GM19452 (cell line): ENCODE measurements around the gene MRPL21.

ENCODE experiments used
- ATAC-seq: cut with Tn5 transposase; IDR thresholded peaks from one replicate; pipeline ENCODE4 v1.9.1; 2021; ENCODE audit not compliant: unreplicated experiment

The MRPL21 gene

DNA sequence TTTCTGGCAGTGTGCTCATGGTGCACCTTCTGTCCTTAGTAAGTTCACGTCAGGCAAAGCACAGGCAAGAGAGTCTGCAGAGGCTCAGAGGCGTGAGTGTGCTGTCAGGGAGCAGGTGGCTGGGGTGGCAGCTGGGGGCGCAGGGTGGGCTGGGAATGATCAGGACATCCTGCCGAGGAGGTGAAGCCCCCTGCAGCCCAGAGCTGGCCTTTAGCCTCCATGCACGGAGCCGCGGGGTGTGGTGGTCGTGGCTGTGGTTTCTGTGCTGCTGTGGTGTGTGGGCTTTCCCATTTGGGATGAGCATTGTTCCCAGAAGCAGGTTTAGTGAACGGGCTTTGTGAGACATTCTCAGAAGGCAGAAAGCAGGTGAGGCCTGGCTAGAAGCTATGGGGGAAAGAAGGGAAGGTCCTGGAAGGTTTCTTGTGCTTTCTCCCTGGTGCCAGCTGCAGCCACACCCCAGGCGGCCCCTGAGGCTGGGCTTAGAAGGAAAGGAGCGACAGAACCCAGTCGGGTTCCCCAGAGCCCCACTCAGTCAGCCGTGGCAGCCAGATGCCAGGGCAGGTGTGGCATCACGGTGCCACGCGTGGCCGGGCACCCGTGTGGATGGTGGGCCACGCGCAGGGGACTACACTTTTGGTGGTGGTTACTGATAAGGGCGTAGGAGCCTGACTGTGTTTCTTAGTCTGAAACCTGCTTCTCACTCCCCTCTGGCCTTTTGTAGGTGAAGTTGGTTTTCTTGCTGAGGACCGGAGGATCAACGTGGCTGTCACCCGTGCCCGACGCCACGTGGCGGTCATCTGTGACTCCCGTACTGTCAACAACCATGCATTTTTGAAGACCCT lies 32.1 kb upstream of the MRPL21 start:
- ATAC-seq, result no peak

DNA sequence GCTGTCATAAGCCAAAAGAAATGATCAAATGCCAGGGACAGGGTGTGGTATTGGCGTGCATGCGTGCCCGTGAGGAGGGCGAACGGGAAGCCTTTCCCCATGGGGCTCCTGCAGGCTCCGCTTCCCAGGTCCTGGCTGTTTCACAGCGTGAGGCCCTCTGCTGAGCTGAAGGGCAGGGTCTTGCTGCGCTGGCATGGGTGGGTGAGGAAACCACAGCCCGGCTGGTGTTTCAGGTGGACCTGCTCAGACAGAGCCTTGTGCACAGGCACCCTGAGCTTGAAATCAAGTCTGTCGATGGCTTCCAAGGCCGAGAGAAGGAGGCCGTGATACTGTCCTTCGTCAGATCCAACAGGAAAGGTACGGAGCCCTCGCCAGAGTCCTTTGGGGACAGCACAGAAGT lies 31.4 kb upstream of the MRPL21 start:
- no peak for ATAC-seq

DNA sequence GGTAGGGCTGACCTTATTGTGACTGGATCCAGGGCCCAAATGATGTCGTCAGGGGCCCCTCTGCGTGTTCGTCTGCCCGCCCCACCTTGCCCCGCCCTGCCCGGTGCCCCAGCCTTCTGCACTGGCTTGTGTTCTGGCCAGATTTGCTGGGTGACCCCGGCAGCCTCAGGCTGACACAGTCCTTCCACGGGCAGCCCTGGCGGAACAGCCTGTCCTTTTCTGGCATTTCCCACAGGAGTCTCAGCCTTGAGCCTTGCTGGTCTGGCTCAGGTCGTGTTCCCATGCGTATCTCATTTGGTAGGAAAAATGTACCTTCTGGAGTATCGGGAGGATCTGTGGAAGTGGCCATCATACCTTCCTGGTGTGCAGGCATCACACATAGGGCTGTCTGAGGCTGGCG lies 31.0 kb upstream of the MRPL21 start:
- no peak for ATAC-seq

DNA sequence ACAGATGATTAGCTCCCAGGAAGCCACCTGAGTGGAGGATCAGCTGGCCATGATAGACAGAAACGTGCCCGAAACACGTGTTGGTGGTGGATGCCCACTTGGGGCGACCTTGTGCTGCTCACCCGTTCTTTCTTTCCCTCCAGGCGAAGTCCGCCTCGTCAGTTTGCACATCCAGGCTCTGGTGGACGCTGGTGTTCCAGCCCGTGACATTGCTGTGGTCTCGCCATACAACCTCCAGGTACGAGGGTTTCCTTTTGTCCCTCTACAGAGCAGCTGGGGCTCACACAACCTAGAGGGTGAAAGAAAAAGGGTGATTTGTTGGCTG lies 30.7 kb upstream of the MRPL21 start:
- ATAC-seq, result no peak

DNA sequence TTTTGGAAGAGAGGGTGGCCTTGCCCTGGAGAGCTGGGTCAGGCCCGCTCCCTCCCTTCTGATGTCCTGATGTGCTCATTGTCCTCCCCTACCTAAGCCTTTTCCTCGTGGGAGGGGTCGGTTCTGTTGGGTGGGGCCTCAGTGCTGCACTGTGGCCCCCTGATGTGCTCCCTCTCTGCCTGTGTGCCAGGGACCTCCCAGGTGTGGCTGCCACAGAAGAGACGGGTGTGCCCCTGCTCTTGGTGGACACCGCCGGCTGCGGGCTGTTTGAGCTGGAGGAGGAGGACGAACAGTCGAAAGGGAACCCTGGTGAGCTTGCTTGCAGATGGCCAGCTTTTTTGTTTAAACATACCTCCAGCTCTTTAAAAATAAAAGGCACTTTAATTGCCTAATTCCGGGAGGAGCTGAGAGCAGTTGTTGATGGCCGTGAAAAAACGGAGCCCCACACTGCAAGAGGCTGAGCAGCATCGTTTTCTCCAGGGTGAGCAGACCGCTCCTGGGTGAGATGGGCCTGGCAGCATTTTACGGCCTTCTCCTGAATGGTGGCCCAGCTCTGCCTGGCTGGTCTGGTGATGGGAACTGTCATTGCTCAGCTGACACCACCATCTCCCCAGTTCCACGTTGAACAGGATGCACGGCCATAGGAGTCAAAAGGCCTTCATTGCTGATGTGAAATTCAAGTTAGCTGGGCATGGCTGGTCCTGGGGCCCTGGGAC lies 30.1 kb upstream of the MRPL21 start:
- no peak for ATAC-seq

DNA sequence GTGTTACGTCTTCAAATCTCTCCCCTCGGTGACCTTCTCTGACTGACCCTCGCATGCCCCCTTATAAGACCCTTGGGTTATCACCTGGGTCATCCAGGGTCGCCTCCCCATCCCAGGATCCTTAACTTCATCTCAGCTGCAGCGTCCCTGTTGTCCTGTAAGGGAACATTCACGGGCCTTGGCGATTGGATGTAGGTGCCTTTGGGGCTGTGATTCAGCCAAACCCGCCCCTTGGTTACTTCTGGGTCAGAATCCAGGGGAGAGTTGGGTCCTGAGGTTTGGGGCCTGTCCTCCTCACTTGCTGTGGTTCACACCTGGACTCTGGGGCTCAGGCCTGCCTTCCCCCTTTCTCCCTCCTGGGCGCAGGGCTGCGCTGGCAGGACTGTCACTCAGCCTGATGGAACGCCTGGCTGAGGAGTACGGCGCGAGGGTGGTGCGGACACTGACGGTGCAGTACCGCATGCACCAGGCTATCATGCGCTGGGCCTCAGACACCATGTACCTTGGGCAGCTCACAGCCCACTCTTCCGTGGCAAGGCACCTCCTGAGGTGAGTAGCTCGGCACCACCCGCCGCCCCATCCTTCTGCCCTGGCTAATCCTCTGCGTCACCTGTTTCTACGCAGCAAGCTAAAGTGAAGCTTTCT lies 29.4 kb upstream of the MRPL21 start:
- no peak for ATAC-seq

DNA sequence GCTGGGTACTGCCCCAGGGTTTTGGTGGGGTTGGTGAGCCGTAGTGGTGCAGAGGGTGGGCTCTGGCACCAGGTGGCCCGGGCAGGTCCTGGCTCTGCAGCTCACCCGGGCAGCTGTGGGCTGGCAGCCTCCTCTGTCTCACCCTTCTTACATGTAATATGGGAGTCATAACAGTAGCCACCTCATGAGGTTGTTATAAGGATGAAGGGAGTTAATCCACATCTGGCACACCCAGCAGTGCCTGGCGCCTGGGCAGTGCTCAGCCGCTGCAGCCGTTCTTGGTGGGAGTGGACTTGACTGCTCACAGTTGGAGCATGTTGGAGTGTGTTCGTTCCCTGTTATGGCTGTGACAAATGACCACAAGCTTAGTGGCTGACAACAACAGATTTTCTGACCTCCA lies 28.7 kb upstream of the MRPL21 start:
- no peak for ATAC-seq

DNA sequence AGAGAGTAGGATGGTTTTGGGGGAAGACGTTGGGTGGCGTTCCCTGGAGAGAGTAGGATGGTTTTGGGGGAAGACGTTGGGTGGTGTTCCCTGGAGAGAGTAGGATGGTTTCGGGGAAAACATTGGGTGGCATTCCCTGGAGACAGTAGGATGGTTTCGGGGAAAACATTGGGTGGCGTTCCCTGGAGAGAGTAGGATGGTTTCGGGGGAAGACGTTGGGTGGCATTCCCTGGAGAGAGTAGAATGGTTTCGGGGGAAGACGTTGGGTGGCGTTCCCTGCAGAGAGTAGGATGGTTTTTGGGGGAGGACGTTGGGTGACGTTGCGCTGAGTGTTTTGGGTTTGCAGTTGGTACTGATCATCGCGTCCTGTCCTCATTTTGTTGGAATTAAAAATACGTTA lies 28.3 kb upstream of the MRPL21 start:
- ATAC-seq, result no peak

DNA sequence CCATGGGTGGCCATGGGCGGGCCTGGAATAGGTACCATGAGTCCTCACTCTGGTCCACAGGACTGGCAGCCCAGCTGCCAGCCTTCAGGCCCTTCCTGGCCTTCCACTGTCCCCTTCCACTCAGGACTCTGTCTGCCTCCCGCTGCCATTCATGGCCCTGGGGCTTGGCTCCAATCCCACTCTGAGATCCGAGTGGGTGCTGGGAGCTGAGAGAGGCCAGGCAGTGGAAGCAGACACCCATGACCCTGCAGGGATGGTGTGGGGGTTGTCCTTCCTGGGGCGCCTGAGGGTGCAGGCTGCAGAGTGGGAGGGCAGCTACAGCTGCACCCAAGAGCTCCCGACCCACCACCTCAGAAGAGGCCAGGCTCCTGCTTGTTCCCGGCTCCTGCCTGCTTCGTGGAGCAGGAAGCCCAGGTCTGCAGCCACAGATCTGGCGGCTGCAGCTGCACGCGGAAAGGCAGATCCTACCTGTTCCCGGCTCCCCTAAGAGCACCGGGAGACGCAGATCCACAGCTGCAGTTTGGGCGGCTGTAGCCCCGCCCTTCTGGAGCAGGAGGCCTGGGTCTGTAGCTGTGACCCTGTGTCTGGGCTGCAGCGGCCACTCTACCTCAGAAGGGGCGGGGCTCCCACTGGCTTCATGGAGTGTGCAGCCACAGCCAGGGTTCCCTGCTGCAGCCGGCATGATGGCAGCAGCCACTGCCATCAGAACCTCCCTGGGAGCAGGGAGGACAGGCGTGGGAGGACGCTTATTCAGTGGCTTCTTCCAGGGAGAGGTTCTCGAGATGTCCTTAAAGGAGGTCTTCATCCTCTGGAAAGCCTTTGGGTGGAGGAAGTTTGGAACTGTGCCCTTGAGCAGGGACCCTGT lies 27.6 kb upstream of the MRPL21 start:
- ATAC-seq, result no peak

DNA sequence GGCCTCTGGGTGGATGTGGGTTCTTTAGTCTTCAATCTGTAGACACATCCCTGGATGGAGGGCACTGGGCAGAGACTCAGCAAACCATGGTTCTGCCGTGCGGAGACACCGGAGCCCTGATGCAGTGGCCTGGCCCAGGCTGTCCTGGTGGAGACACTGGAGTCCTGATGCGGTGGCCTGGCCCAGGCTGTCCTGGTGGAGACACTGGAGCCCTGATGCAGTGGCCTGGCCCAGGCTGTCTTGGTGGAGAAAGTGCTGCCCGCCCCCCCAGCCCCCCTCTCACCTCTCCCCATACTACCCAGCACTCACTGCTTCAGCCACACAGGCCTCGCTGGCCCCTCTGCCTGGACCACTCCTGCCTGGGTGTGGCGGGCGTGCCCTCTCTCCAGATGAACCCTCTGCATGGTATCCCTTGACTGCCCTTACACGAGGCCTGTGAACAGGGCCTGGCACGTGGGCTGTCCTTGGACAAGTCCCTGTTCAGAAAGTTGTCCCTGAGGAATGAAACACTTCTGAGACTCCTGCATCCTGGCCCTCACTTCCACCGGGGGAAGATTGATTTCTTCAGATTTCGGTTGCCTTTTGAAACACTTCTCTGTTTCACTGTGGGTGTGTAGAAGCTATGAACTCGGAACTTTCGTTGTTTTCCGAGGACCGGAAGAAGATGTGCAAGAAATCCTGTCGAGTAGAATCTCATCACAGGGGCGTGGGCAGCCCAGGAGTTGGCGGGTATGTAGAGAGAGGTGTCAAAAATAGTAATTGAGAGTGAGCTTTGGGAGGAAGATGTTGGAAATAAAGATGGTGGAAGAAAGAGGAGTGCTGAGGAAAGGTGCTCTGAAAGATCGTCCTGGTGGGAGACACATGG lies 26.3 kb upstream of the MRPL21 start:
- no peak for ATAC-seq

DNA sequence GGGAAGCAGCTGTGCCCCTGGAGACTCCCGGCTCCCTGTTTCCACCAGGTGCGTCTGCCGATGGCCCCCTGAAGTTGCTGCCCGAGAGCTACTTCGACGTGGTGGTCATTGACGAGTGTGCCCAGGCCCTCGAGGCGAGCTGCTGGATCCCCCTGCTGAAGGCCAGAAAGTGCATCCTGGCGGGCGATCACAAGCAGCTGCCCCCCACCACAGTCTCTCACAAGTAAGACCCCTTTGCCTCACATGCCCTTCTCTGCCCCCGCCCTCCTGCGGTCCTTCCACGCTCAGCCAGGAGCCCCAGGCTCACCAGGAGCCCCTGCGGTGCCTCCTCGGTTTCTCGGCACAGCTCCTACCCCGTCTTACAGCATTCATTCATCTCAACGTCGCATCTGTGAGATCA lies 25.5 kb upstream of the MRPL21 start:
- no peak for ATAC-seq

DNA sequence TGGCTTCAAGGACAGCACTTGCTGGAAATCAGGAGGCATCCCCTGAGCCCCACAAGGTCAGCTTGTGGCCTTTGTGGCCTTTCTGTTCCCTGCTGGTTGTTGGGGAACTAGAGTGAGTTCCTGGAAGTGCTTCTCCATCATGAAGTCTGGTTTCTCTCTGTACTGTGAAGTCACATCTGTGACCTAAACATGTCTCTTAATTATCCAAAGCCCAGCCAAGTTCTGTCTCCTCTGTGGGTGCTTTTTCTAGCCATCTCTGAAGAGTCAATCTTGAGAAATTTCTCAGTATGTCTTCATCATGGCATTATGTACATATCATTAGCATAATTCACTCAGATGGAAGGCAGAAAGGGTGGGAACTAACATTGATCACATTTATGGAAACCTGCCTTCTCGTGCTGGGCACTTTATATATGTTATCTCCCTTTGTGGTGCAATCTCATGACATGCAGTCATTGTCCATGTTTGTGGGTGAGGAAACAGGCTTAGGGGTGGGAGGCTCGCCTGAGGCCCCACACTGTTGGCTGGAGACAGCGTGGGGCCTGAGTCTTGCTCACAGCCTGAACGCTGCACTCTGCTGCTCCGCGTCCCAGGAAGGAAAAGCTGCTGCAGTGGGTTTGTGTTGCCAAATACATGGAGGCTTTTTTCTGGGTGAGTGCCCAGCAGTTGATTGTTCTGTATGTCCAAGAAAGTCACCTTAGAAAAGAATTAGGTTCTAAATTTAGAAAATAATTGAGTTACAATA lies 24.7 kb upstream of the MRPL21 start:
- ATAC-seq, result no peak

DNA sequence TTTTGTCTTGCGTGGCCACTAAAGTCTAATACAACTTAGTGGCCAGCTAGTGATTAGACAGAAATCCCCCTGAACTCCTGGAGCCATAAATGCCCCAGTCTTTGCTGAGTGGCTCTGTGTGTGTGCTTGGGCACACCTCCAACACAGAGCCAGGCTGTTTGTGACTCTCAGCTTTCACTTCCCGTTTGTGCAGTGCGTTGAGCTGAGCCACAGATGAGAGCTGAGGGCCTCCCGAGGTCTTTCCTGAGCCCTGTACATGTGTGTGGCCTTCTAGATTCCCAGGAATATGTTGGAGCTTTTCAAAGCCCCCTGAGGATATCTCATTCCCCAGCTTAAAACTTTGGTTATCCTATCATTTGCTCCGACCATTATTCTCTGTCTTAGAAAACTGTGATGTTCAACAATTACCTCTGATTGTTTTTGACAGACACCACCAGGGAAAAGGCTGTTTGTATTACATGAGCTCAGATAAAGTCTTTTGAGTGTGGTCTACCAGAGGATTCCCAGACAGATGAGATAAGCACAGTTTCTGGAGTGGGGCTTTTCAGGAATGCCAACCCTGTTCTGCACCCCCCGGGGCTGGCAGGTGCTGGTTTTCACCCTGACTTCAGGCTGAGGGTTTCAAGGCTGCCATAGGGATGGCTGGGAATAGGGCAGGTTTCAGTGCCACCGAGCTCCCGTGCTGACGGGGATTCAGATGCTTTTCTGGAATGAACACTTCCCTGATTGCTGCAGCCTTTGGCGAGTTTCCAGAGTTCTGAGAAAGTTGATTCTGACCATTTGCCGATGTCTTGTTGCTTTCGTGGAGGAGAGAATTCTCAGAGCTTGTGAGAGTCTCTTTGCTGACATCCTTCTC lies 23.9 kb upstream of the MRPL21 start:
- ATAC-seq, result no peak

DNA sequence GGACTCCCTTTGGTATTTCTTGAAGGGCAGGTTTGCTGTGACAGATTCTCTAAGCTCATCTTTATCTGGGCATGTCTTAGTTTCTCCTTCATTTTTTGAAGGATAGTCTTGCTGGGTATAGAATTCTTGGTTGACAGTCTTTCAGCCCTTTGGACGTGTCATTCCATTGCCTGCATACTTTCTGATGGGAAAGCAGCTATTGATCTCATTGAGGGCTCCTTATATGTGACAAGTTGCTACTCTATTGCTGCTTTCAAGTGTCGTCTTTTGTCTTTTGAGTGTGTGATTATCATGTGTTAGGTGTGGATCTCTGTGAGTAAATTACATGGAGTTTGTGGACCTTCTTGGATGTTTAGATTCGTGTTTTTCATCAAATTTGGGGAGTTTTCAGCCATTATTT lies 22.0 kb upstream of the MRPL21 start:
- ATAC-seq, result no peak

DNA sequence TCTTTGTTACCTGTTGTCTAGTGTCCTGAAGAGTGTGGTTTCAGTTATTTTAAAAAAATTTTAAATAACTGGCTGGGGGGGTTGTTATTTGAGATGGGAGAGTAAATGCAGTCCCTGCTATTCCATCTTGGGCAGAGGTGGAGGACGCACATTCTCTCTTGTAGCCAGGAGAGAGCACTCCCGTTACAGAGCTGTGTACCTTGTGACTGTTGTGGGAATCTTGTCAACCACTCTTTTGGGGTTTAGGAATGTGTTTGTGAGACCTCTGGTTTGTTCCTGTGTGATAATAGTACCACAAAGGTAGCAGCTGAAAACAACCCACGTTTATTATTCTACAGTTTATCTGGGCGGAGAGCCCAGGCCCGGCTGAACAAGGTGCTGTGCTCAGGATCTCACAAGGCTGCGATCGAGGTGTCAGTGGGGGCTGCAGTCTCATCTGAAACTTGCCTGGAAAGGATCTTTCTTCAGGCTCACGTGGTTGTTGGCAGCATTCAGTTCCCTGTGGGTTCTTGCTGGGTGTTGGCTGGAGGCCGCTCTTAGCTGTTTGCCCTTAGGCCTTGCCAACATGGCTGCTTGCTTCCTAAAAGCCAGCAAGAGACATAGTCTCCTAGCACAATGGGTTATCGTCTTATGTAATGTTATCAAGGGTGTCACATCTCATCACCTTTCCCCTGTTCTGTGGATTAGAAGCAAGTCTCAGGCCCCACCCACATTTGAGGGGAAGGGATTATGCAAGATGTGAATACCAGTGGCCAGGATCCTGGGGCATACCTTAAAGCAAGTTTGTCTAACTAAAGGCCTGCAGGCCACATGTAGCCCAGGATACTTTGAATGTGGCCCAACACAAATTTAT lies 20.7 kb upstream of the MRPL21 start:
- ATAC-seq, result no peak

DNA sequence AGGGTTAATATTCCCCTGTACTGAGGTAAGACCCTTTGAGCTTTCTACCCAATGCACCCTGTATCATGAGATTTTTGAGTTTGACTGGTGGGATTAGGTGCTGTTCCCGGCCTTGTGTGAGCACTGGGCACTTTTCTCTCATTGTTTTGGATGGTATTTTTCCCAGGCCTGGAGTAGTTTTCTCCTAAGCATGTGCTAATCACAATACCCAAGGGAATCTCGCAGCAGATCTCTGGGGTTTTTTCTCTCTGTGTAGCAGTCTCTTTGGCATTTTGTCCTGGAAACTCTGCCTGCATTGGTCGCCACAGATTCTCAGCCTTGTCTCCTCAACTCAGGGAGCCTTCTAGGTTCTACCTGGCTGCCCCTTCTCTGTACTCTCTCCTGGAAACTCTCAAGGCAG lies 20.0 kb upstream of the MRPL21 start:
- no peak for ATAC-seq

DNA sequence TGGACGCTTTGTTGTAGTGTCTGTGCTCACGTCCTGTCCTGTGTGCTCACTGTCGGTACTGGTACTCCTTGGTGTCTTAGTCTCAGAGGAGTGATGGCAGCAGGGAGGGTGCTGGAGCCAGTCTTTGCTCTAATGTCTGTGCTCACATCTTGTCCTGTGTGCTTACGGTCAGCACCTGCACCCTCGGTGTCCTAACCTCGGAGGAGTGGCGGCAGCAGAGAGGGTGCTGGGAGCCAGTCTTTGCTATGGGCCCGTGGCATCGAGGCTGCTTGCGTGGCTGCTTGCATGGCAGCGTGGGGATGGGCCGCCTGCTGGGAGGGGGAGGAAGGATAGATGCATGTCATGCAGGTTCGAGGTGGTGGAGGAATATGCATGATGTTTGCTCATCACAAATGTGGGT lies 12.8 kb upstream of the MRPL21 start:
- no peak for ATAC-seq

DNA sequence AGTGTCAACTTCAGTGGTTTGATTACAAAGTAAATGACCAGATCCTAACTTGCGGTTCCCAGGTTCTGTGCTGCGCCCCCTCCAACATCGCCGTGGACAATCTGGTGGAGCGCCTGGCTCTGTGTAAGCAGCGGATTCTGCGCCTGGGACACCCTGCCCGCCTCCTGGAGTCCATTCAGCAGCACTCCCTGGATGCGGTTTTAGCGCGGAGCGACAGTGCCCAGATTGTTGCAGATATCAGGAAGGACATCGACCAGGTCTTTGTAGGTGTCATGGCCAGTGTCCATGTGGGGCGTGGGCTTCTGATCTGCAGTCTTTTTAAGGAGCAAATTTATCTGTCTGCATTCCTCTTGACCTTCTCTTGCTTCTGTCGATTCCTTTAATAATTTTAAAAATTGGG lies 11.1 kb upstream of the MRPL21 start:
- ATAC-seq, result no peak
